Lower leg skin (tissue), 3 donors: Measurements from ENCODE around the gene SLC8A1.

Source experiments
- CTCF ChIP-seq, 3 donors: fragments of 450-650 bp; IDR thresholded peaks; one replicate each; pipeline ENCODE4 v1.5.1; 2016; ENCODE audit warnings: antibody characterized with exemption in 3 of 3, mild to moderate bottlenecking in 3 of 3, moderate library complexity in 2 of 3
- POLR2A ChIP-seq, 2 donors: fragments of 450-650 bp; IDR thresholded peaks; one replicate each; pipeline ENCODE4 v1.6.1; 2016 to 2017; ENCODE audit warnings: antibody characterized with exemption in 2 of 2, mild to moderate bottlenecking in 1 of 2, moderate library complexity in 1 of 2

DNA sequence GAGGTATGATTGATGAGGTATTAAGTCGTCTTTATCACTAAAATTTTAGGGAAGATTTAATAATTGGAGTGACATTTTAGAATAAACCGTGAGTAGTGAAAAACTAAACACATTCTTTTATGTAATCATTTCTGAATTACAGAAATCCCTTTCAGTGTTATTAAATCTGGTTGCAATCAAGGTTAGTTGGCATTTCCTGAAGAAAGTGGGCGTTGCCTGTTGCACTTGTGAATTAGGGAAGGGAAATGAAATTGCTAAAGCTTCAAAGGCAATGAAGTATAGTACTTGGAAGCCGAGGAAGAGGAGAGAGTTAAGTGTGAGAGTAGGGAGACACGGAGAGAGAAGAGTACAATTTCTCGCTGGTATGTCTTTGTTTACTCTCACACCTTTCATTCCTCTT, 274.5 kb downstream of the SLC8A1 start:
- TF ChIP-seq CTCF (IDR thresholded peaks at IDR 0.05) (no peak), POLR2A (IDR thresholded peaks at IDR 0.05) (no peak)
